ENCODE data around the gene SPATA33.
"Not testable (repeated sequence)": the region's sequence is repeated elsewhere in the genome, so short reads cannot be mapped to it uniquely, and the experiment has no call there.

The SPATA33 gene

DNA sequence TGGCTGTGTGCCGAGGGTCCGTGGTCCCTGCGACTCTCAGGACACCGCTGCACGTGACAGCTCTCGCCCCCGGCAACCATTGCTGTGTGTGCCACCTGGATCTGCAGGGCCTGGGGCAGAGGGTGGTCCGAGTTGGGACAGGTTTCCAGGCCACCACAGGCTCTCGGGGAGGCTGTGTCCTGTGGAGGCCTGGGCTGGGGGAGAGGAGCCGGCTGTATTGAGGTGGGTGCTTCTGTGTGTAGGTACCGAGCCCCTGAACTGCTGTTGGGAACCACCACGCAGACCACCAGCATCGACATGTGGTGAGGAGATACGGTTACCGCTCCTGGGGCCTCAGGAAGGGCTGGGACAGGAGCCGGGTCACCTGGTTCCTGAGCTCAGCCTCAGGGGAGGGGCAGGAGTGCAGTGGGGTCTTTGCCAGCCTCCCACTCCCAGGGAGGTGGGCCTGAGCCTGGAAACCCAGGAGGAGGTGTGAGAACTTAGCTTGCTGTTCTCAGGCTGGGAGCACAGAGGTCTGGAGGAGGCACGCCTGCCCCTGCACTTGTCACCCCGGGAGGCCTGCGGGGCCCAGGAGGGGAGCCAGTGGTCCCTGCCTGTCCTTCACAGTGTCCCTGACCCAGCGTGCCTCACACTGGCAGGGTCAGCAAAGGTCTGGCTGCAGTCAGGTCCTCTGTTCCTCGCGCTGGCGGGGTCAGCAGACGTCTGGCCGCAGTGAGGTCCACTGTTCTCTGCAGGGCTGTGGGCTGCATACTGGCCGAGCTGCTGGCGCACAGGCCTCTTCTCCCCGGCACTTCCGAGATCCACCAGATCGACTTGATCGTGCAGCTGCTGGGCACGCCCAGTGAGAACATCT, 36.5 kb downstream of the SPATA33 start:
- DNase-seq (ENCODE audit: low read depth) = no peak

DNA sequence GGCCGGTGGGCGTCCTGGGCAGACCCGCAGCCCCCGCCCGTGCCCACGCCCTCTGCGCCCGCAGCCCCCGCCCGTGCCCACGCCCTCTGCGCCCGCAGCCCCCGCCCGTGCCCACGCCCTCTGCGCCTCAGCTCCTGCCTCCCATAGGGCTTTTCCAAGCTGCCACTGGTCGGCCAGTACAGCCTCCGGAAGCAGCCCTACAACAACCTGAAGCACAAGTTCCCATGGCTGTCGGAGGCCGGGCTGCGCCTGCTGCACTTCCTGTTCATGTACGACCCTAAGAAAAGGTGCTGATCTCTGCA, 37.1 kb downstream of the SPATA33 start:
- DNase-seq (ENCODE audit: low read depth) = not testable (repeated sequence)

DNA sequence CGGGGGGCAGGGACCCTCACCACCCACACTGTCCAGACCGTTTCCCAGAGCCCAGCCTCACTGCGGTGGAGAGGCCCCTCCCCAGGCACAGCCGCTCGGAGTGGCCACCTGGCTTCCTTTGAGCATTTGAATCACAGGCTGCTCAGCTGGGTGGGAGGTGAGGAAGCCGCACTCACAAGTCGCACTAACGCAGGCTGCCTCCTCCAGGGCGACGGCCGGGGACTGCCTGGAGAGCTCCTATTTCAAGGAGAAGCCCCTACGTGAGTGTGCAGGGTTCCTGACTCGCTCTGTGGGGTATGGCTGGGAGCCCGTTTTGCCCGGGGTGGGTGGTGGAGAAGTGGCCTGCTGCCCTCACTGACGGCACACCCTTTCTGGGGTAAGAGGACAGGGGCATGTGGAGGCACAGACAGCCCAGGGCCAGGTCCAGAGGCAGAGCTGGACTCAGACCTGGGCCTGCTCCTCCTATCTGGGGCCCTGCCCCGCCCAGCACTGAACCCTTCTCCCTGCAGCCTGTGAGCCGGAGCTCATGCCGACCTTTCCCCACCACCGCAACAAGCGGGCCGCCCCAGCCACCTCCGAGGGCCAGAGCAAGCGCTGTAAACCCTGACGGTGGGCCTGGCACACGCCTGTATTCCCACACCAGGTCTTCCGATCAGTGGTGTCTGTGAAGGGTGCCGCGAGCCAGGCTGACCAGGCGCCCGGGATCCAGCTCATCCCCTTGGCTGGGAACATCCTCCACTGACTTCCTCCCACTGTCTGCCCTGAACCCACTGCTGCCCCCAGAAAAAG, 37.6 kb downstream of the SPATA33 start:
- DNase-seq (ENCODE audit: low read depth) = no peak

DNA sequence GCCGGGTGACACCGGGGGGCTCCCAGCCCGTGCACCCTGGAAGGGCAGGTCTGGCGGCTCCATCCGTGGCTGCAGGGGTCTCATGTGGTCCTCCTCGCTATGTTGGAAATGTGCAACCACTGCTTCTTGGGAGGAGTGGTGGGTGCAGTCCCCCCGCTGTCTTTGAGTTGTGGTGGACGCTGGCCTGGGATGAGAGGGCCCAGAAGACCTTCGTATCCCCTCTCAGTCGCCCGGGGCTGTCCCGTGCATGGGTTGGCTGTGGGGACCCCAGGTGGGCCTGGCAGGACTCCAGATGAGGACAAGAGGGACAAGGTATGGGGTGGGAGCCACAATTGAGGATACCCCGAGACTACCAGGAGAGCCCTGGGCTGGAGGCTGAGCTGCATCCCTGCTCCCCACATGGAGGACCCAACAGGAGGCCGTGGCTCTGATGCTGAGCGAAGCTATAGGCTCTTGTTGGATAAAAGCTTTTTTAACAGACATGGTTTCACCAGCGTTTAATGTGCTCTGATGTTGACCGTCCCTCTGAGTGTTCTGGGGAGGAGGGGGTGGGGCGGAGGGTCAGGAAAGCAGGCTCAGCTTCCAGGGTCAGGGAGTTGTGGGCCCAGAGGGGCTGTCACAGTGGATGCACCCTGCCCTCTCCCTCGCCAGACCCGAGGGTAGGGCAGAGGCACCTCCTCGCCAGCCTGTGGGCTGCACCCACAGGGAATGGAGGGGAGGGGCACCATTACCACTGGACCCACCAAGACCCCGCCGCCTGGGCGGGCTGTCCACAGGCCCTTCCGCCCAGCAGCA, 38.4 kb downstream of the SPATA33 start:
- DNase-seq (ENCODE audit: low read depth) = no peak

DNA sequence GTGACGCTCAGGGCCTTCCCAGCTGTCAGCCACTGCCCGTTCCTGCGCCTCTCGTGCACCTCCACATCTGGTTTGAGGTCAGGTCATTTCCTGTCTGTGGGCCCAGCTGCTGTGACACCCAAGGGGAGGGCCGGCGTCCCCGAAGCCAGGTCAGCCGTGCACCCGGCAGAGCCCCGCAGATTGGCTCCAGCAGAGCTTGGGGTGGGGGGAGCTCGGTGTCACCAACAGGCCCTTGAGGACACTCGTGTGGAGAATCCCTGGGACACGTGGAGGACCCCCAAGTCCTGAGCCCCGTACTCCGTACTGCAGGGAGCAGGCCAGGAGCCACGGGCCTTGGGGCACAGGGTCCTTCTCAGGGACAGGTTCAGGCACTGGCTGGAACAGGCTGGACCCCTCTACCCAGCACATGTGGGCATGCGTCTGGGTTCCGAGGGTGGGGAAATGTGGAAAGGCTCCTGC, 39.1 kb downstream of the SPATA33 start:
- DNase-seq (ENCODE audit: low read depth) = no peak

DNA sequence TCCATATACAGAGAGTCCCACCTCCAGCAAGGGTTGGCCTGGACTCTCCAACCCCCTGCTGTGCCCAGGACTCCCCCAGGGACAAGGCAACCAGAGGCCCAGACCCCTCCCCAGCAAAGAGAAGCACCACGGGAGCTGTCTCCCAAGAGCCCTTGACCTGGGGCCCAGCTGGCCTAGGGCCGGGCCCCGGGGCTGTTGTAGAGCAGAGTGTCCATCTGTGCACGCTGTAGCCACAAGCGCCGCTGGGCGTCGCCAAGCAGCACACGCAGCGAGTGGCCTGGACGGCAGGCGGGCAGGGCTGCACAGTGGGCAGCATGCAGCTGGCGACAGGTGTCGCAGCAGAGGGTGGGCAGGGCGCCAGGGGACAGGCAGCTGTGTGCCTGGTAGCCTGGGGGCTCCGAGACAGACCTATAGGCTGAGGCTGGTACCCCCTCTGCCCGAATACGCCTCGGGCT, 39.6 kb downstream of the SPATA33 start:
- DNase-seq (ENCODE audit: low read depth) = no peak

DNA sequence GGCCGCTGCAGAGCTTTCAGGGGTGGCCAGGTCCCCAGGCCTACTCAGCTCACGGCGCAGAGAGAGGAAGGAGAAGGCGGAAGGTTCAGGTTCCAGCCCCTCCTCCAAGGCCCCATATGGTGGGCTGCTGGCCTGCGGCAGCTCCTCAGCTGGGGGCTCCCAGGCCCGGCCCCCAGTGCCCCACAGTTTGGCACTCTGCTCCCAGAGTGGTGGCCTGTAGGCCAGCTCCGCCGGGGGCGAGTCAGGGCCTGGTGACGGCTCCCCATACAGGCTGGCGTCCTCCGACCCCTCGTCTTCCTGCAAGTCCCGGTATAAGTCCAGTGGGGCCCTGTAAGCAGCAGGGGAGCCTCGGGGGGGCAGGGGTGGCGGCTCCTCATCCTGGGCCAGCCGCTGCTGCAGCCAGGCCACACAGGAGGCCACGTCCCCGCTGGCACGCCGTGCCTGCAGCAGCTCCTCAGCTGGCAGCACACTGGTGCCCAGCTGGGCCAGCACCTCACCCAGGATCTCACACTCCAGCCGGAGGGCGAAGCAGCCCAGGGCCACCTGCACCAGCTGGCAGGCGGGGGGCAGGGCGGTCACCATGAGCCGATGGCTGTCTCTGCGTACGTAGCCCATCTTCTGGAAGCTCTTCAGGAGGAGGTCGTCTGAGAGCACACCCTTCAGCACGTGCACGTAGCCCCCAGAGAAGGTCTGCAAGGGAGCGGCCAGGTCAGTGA, 40.1 kb downstream of the SPATA33 start:
- DNase-seq (ENCODE audit: low read depth) = no peak

DNA sequence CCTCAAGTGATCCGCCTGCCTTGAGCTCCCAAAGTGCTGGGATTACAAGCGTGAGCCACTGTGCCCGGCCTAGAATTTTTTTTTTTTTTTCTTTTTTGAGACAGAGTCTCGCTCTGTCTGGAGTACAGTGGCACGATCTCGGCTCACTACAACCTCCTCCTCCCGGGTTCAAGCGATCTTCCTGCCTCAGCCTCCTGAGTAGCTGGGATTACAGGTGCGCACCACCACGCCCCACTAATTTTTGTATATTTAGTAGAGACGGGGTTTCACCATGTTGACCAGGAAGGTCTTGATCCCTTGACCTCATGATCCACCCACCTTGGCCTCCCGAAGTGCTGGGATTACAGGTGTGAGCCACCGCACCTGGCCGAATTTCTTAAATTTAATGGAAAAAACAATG, 41.1 kb downstream of the SPATA33 start:
- not testable (repeated sequence) for DNase-seq (ENCODE audit: low read depth)

DNA sequence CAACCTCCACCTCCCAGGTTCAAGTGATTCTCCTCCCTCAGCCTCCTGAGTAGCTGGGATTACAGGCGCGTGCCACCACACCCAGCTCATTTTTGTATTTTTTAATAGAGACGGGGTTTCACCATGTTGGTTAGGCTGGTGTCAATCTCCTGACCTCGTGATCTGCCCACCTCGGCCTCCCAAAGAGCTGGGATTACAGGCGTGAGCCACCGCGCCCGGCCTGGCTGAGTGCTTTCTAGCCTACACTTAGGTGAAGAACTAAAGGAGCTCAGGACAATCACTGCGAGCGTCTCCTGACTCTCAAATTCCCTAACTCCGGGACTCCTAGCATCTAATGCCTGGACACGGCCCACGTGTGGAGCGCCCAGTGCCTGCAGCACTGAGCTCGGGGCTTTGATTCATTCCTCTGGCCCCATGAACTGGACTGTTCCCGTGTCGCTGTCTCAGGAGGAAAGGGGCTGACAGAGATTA, 42.0 kb downstream of the SPATA33 start:
- not testable (repeated sequence) for DNase-seq (ENCODE audit: low read depth)

DNA sequence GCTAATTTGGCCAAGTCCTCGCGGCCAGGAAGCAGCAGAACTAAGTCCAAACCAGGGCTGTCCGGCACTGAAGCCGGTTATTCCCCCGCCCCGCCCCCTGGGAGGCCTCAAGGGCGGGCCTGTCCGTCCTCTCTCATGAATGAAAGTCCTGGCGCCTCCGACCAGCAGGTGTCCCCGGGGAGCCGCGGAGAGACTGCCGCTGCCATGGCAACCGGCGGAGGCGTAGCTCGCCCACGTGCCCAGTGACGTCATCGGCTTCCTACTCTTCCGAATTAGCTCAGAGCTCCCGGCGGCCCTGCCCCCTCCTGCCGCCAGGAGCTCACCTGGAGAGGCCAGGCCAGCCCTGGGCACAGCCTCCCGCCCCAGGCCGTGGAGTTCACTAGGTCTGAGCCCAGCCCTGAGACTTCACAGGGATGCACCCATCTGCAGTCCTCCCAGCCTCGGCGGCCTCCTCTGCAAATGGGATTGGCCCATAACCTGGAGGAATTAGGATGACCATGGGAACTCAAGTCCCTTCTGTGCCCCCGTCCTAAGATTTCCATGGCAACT, 42.5 kb downstream of the SPATA33 start:
- DNase-seq (ENCODE audit: low read depth) = peak; percentile 95

DNA sequence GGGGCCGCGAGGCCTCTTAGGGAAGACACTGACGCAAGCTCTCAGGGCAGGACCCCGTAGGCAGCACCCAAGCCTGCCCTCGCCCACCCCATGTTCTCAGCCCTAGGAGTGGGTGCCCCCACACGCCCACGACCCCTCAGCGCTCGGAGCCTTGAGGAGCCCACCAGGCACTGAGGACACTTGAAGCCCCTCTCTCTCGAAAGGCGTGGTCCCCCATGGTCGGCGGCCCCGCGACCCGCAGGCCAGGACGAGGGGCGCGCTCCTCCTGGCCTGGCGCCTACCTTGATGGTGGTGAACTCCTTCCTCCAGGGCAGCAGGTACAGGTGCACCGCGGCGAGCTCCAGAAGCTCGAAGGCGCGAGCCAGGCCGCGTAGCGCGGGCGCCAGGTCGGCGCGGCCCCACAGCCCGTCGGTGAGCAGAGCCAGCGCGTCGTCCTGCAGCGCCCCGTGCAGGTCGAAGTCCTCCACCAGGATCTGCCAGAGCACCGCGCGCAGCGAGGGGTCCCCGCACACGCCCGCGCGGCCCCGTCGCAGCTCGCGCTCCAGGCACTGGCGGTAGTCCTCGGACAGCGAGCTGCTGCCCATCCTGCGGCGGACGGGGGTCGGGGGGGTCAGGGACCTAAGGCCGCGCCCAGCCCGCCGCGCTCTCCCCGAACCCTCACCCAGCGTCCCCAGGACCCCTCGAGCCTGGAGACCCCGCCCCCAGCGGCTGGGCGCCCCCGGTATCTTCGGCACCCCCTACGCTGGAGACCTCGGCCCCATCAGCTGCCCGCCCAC, 43.2 kb downstream of the SPATA33 start:
- DNase-seq (ENCODE audit: low read depth) = no peak

DNA sequence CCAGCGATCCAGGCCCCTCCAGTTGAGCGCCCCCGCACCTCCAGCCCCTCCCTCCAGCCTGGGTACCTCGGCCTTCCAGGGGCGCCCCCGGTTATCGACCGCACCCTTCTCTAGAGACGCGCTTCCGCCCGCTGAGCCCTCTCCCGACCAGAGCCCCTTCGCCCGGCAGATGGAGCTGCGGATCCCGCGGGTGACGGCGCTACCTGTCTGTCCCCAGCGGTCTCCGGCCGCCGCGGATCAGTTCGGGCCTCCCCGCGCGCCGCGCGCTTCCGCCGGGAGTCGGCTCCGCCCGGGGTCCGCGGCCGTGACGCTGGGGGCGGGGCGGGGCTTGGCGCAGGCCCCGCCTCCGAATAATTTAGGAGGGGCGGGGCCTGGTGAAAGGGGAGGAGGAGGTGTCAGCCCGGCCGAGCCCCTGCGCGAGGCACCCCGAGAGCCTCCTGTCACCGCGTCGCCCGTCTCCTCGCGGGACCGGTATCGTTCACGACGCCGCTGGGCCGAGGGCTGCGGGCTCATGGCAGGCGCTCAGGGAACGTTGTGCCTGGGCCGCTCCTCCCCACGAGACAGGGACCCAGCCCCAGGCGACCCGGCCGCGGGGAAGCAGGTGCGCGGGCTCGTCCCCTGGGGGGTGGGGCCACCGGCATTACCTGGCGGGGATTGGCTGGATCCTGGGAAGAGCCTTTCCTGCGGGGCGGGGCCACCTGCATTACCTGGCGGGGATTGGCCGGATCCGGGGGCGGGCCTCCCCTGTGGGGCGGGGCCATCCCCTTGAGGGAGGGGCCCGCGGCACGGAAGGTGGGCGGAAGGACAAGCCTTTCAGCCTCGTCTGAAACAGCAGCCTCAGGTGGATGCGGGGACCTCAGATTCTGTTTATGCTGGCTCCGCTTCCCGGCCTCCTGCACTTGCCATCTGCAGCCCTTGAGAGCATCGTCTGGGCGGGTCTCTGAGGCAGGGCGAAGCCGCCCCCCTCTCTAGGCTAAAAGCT, 44.1 kb downstream of the SPATA33 start, which contains the start of gene SPATA2L:
TSS of gene SPATA2L (minus strand) at position 281 of the 982 bp plus-strand sequence. CDS start 473 bp downstream, outside the sequence.
- DNase-seq (ENCODE audit: low read depth) = peak; percentile 44

DNA sequence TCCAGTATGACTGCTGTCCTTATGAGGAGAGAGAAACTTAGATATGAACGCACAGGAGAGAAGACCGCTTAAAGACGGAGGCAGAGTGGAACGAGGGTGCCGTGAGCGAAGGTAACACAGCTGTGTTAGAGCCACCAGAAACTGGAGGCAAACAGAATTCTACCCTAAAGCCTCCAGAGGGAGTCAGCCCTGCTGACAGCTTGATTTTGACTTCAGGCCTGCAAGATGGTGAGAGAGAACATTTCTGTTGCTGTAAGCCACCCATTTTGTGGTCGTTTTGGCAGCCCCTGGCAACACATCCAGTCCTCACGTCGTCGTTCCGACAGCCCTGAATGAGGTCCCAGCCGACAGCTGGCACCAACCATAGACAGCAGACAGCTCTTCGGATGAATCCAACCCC, 46.6 kb downstream of the SPATA33 start:
- DNase-seq (ENCODE audit: low read depth) = no peak

DNA sequence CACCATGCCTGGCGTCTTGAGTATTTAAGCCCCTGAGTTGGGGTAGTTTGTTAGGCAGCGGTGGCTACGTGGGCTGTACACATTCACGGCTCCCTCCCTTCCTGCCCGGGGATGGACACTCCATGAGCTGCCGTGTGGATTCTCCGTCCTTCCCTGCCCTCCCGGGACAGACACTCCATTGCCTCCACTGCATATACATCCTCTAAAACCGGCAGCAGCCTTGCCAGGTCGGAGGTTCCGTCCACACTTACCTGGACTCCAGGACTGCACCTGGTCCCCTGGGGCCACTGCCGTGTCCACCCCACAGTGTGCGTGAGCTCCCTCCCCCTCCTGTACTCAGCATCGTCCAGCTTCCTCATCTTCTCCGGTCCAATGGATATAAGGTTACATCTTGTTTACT, 47.4 kb downstream of the SPATA33 start:
- DNase-seq (ENCODE audit: low read depth) = no peak

DNA sequence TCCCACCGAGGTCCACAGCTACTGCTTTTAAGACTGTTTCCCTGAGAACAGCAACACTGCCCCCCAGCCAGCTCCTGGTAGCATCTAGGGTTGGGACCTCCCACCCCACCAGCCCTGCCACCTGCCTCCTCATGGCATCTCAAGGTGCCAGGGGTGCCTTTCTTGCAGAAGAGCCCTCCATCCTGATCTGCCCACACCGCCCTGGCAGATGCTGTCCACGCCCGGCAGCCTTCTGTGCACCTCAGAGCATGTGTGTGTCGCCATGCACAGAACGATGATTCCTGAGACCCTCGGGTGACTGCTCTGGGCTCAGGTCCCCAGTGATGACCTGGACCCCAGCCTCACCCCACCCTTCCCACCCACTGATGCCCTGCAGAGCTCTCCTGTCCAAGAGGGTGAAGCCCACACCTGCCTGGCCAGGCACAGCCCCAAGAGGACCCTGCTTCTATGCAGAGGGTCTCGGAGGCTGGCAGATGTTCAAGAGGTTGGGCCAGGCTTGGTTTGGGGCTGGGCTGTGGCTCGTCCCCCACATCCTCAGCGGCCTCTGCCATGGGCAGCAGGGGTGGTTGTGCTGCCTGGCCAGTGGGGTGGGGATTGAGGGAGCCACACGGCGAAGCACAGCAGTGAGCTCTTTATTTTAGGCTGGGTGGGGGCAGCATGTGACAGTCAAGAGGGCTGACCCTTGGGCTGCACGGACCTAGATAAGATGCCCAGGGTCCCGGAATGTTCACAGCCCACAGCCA, 49.1 kb downstream of the SPATA33 start:
- DNase-seq (ENCODE audit: low read depth) = no peak

DNA sequence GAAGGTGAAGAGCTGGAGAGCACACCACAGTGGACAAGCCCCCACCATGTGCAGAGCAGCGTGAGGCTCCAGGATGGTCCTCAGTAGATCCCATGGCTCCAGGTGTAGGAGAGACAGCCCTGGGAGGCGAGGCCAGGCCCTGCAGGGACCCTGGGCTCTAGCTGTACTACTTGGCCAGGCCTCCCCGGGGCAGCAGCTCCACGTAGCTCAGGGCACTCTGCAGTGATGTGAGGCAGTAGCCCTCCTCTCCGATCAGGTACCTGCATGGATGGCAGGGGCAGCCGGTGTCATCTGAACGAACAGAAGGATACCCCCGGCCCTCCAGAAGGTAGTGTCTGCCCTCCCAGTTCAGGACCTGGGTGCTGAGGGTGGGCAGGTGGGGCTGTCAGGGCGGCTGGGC, 50.1 kb downstream of the SPATA33 start:
- DNase-seq (ENCODE audit: low read depth) = no peak

DNA sequence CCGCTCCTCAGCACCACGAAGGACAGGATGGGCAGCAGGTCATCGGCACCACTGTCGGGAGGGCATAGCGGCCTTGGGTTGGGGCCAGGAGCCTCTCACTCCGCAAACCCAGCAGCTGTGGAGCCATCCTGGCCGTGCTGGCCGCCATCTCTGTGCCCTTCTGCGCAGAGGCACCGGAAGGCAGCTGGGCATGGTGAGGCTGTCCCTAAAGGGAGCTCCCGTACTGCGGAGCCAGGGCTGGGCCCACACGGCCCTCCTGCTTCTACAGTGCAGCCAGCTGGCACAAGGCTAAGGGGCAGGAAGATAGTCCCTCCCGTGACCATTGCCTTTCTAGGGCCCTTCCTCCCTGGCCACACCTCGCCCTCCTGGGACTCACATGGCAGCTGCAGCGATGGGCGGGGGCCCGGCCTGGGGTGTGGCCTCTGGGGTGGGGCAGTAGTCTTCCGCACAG, 50.9 kb downstream of the SPATA33 start:
- no peak for DNase-seq (ENCODE audit: low read depth)

DNA sequence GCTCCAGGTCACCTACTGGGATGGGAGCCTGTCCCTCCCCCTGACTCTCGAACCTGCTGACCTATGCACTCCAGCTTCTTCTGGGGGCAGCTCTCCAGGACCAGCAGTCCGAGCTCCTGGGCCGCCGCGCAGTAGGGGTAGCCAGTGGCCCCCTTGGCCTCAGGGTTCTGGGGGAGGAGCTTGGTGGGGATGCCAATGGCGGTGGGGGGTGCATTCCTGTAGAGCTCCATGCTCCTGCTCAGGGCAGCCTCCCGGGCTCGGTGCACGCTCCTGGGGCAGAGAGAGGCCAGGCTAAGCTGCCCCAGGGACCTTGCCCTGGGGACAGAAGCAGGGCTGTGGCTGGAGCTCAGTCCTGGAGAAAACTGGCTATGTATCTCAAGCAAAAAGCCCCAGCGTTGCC, 51.5 kb downstream of the SPATA33 start:
- DNase-seq (ENCODE audit: low read depth) = no peak

Data from GM04504 (cell line).